Hepatocyte (in vitro differentiated cells): ENCODE data around the gene PTCH2. TPM values are rescaled to one million over a fixed set of nuclear protein-coding genes. Genes with fewer than 3 reads are reported as not detected.

Experiments used
- DNase-seq: peaks from one replicate; pipeline ENCODE4 v3.0.0-alpha.2; 2016; ENCODE audit warnings: low spot score
- H2AFZ ChIP-seq: fragments of 200-600 bp; sonication (generic); 2 replicates; pipeline ENCODE4 v1.6.0; 2016; ENCODE audit warnings: antibody characterized with exemption, mild to moderate bottlenecking
- H3K27ac ChIP-seq: fragments of 200-600 bp; sonication (generic); 2 replicates; pipeline ENCODE4 v1.5.1; 2016; ENCODE audit warnings: mild to moderate bottlenecking
- H3K27me3 ChIP-seq: fragments of 200-600 bp; sonication (generic); 2 replicates; pipeline ENCODE4 v1.6.1; 2016
- H3K36me3 ChIP-seq: fragments of 200-600 bp; sonication (generic); replicated peaks from 2 replicates; pipeline ENCODE4 v1.5.1; 2016; ENCODE audit warnings: low read depth; ENCODE audit not compliant: insufficient read depth
- H3K4me1 ChIP-seq: fragments of 200-600 bp; sonication (generic); 2 replicates; pipeline ENCODE4 v1.5.1; 2016; ENCODE audit warnings: mild to moderate bottlenecking, moderate library complexity; ENCODE audit not compliant: insufficient read depth
- H3K4me2 ChIP-seq: fragments of 200-600 bp; sonication (generic); 2 replicates; pipeline ENCODE4 v1.6.0; 2016
- H3K4me3 ChIP-seq: fragments of 200-600 bp; sonication (generic); 2 replicates; pipeline ENCODE4 v1.5.1; 2016; ENCODE audit warnings: mild to moderate bottlenecking
- H3K79me2 ChIP-seq: fragments of 200-600 bp; sonication (generic); 2 replicates; pipeline ENCODE4 v1.6.0; 2017; ENCODE audit warnings: mild to moderate bottlenecking
- H3K9me2 ChIP-seq: fragments of 200-600 bp; sonication (generic); replicated peaks from 2 replicates; pipeline ENCODE4 v1.6.0; 2017; ENCODE audit warnings: mild to moderate bottlenecking; ENCODE audit not compliant: insufficient read depth
- H3K9me3 ChIP-seq: fragments of 200-600 bp; sonication (generic); 2 replicates; pipeline ENCODE4 v1.5.1; 2016; ENCODE audit warnings: low read depth, mild to moderate bottlenecking
- H4K20me1 ChIP-seq: fragments of 200-600 bp; sonication (generic); 2 replicates; pipeline ENCODE4 v1.6.0; 2016; ENCODE audit warnings: mild to moderate bottlenecking; ENCODE audit not compliant: insufficient read depth, poor library complexity, severe bottlenecking
- EZH2 ChIP-seq: fragments of 200-600 bp; sonication (generic); IDR thresholded peaks from 2 replicates; pipeline ENCODE4 v1.6.1; 2016; ENCODE audit warnings: antibody characterized with exemption, mild to moderate bottlenecking, borderline replicate concordance
- EZH2phosphoT487 ChIP-seq: fragments of 200-600 bp; sonication (generic); IDR thresholded peaks from one replicate; pipeline ENCODE4 v1.6.1; 2018; ENCODE audit warnings: antibody characterized with exemption, mild to moderate bottlenecking, low read depth, moderate library complexity; ENCODE audit not compliant: unreplicated experiment, severe bottlenecking
- WGBS: methylation state at CpG from one replicate; pipeline ENCODE4 v1.1.6; 2016; ENCODE audit warnings: low lambda C conversion rate; ENCODE audit errors: missing lambda C conversion rate; 5-methylcytosine and 5-hydroxymethylcytosine counted together
- polyA plus RNA-seq: library from polyadenylated mRNA; unstranded; fragments of >200 nt; fragmentation: Nextera tagmentation; extraction: Ambion mirVana; gene quantifications from 2 replicates; pipeline ENCODE4 v1.2.1, GENCODE V29; 2016
- total RNA-seq: library from RNA; depleted of rRNA; stranded (reverse); fragments of >200 nt; gene quantifications from 2 replicates; pipeline ENCODE4 v1.2.3, GENCODE V29; 2014
- TF ChIP-seq, protein P1 (sequence below): fragments of 200-600 bp; sonication (generic); IDR thresholded peaks from 2 replicates; pipeline ENCODE4 v1.5.1; 2016; ENCODE audit warnings: antibody characterized with exemption, mild to moderate bottlenecking; ENCODE audit not compliant: poor library complexity

The PTCH2 gene
- total and polyA plus RNA-seq, 2 experiments from 2014 or later = 0.43 to 1.3 TPM

DNA sequence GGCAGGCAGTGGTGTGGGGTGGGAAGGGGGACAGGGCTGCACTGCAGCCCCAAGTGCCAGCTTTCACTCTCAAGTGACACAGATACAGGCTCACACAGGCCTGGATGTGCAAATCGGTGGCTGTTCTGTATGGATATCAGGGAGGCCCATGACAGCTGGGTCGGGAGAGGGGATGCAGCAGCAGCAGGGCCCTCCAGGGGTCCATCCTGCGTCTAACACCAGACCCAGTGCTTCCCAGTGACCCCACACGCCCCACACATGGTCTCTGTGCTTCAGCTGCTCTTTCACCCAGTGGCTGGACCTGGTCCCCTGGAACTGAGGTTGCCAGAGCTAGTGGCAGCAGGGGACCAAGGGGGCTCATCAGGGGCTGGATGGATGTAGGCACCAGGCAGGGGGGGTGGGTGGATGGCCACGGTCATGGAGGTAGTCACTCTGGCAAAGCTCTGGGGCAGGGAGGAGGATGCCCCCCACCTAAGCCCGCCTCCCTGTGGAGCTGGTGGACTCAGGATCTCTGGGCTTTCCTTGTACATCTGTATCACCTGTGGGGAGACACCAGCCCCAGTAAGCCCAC, 20.8 kb downstream of the PTCH2 start:
- Histone ChIP-seq H3K27ac (no peak overlapping the region), H3K9me2 (no peaks in the 10 kb centered on the region), H3K4me3 (no peak overlapping the region), H3K36me3 (no peaks in the 10 kb centered on the region), H3K27me3 (no peaks in the 10 kb centered on the region), H3K4me1 (no peaks in the 10 kb centered on the region), H3K9me3 (no peaks in the 10 kb centered on the region), H3K4me2 (no peak overlapping the region), H2AFZ (no peak overlapping the region), H4K20me1 (no peaks in the 10 kb centered on the region), H3K79me2 (no peaks in the 10 kb centered on the region)
- no peak for DNase-seq
- no peak for TF ChIP-seq EZH2phosphoT487
- no peak for TF ChIP-seq EZH2
- TF ChIP-seq, protein P1, sequence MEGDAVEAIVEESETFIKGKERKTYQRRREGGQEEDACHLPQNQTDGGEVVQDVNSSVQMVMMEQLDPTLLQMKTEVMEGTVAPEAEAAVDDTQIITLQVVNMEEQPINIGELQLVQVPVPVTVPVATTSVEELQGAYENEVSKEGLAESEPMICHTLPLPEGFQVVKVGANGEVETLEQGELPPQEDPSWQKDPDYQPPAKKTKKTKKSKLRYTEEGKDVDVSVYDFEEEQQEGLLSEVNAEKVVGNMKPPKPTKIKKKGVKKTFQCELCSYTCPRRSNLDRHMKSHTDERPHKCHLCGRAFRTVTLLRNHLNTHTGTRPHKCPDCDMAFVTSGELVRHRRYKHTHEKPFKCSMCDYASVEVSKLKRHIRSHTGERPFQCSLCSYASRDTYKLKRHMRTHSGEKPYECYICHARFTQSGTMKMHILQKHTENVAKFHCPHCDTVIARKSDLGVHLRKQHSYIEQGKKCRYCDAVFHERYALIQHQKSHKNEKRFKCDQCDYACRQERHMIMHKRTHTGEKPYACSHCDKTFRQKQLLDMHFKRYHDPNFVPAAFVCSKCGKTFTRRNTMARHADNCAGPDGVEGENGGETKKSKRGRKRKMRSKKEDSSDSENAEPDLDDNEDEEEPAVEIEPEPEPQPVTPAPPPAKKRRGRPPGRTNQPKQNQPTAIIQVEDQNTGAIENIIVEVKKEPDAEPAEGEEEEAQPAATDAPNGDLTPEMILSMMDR = no peak
- 91% methylated on average over 5 of the region's 6 CpGs for WGBS

DNA sequence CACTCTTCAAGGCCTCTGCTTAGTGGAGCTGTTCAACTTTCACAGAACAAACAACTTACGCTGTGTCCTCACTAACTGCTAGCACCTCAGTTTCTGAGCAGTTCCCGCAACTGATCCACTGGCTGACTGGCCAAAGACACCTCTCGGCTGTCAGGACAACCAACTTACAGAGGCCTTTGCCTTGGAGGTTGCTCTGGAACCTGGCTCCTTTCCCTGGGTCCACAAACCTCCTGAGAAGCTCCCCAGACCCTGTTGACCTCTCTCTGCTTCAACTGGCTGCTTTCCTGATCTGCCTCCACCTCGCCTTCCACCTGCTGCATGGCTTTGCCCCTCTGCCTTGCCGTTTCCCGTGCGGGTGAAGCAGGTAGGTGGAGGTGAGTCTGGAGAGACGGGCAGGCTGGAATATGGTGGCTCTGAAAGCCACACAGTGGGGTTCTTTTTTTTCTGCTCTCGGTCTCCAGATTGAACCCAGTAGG, 21.8 kb downstream of the PTCH2 start:
- no peak for DNase-seq
- no peaks in the 10 kb centered on the region for H3K9me3 ChIP-seq
- TF ChIP-seq EZH2 = no peak
- no peaks in the 10 kb centered on the region for H3K4me1 ChIP-seq
- no peaks in the 10 kb centered on the region for H3K27me3 ChIP-seq
- H3K9me2 ChIP-seq = no peaks in the 10 kb centered on the region
- H4K20me1 ChIP-seq = no peaks in the 10 kb centered on the region
- no peaks in the 10 kb centered on the region for H3K36me3 ChIP-seq
- H2AFZ ChIP-seq = no peak overlapping the region
- no peak overlapping the region for H3K4me3 ChIP-seq
- H3K4me2 ChIP-seq = no peak overlapping the region
- H3K27ac ChIP-seq = no peak overlapping the region
- 96% methylated on average over 9 of the region's 9 CpGs for WGBS
- no peaks in the 10 kb centered on the region for H3K79me2 ChIP-seq

DNA sequence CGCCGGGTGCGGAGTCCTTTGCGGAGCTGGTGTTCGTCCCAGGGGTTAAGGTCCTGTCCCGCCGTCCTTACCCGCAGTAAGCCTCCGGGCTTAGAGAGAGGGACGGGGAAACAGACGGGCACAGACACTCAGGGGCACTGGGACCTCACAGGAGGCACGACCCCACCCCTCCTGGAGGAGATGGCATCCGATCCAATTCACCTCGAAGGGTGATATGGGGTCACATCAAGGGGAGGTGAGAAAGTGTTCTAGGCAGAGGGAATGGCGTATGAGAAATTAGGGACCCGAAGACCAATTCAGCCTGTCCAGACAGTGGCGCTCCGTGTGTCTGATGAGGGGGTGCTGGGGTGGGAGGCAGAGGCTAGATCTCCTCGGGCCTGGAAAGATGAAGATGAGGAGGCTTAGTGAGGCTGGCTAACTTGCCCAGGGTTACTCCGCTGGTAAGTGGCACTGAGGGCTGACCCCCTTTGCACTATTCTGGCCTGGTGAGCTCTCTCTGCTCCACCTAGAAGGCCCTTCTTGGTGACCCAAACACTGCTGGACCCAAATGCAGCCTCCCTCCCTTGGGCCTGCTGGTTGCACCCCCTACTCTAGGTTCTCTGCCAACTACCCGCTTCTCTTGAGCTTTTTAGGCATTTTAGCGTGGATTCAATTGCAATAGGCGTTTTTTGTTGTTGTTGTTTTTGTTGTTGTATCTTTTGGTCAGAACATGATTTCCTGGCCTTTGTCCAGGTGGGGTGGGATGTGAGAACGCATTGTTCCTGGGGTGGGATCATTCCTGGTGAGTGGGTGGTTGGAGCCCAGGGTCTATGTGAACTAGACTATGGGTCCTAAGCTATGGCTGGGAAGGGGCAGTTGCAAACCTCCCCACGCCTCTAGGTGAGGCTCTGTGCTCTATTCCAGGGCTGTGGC, 22.5 kb downstream of the PTCH2 start:
- H3K79me2 ChIP-seq = no peaks in the 10 kb centered on the region
- peak overlapping the region; percentile 95 for H3K27ac ChIP-seq
- no peak for DNase-seq
- H2AFZ ChIP-seq = peak overlapping the region; percentile 75
- H4K20me1 ChIP-seq = no peaks in the 10 kb centered on the region
- no peaks in the 10 kb centered on the region for H3K9me2 ChIP-seq
- TF ChIP-seq, protein P1 = no peak
- TF ChIP-seq EZH2phosphoT487 (no peak), EZH2 (no peak)
- H3K4me3 ChIP-seq = peak overlapping the region; percentile 20
- no peaks in the 10 kb centered on the region for H3K27me3 ChIP-seq
- no peaks in the 10 kb centered on the region for H3K36me3 ChIP-seq
- no peaks in the 10 kb centered on the region for H3K4me1 ChIP-seq
- no peaks in the 10 kb centered on the region for H3K9me3 ChIP-seq
- WGBS = 43% methylated on average over 25 of the region's 25 CpGs
- H3K4me2 ChIP-seq = peak overlapping the region; percentile 75
